HG03196 (cell line): ENCODE results near the gene KAZN.

ENCODE experiments used
- ATAC-seq: cut with Tn5 transposase; IDR thresholded peaks from one replicate; pipeline ENCODE4 v1.9.1; 2021; ENCODE audit not compliant: unreplicated experiment

The KAZN gene

DNA sequence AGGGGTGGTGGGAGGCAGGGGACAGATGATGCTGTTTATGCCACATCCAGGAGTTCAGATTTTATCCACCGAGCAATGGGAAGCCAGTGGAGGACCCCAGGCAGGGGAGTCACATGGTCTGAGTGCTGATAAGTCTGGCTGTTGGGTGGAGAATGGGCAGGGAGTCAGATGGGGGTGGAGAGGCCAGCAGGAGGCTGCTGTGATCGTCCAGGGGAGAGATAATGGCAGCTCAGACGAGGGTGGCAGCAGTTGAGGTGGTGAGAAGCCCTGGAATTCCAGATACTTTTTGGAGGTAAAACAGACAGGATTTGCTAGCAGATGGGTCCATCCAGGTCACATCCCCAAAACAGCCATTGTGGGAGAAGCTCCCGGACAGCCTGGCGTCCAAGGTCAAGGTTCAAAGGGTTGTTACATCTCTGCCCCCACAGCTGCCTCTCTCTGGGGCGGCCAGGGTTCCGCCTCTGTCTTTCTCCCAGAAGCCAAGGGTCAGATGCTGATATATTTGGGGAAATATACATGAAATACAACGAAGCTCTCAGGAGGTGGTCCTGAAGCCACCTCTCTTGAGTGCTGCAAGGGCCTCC lies 303.0 kb downstream of the KAZN start:
- ATAC-seq = no peak

DNA sequence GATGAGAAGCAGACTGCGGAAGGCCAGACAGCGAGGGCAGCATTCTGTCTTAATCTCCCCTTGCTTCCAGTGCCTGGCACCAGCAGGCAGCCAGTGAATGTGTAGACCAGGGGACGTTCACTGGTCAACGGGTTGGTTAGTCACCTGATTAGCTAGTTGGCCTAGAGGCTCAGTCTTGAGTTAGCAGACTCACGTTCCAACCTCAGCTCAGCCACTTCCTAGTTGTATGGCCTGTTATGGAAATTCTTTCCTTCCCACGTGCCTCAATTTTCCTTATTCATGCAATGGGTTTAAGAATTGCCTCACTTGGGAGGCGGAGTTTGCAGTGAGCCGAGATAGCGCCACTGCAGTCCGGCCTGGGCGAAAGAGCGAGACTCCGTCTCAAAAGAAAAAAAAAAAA lies 305.4 kb downstream of the KAZN start:
- ATAC-seq = no peak

DNA sequence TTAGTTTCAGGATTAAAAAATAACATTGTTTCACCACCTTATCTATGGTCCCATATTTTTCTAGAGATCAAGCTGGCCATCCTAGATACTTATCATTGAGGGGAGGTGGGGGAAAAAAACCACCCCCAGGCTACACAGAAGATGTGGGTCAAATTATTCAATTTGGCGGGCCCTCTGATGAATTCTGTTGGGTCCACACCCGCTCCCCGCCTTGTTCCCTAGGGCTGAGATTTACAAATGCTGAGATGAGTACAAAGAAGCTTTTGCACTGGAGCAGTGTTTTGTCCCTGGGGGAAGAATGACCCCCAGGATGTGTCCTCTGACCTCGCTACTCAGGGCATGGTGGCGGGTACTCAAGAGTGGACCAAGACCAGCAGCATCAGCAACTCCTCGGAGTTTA lies 308.2 kb downstream of the KAZN start:
- no peak for ATAC-seq

DNA sequence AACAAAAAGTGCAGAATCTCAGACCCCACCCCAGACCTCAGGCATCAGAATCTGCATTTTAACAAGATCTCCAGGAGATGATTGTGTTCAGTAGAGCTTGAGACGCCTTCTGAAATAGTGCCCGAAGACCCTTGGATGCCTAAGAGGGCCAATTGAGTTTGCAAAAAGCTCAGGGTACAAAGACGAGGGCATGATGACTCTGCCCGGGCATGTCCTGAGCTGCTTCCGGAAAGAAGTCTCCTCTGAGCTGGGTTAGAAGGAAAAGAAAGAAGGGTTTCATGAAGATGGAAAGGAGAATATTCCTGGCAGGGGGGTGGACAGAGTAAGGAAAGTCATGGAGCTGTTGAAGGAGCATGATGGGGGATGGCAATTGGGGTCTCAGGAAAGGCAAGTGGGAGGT lies 308.9 kb downstream of the KAZN start:
- ATAC-seq = no peak

DNA sequence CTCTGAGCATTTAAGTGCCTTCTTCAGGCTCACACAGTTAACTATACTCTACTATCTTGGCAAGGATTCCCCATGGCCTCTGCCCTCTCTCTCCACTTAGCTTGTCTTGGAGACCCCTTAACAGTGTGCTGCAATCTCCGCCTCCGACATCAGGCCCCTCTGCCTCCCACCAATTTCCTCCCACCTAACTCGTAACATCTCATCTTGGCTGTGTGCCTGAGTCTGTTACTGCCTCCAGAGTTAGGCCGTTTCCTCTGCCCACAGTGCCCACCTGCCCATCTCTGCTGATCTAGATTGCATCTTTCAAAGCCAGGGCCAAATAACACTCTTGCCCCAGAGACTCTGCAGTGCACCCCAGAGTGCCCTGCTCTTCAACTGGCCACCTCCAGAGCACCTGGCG lies 310.8 kb downstream of the KAZN start:
- ATAC-seq = no peak

DNA sequence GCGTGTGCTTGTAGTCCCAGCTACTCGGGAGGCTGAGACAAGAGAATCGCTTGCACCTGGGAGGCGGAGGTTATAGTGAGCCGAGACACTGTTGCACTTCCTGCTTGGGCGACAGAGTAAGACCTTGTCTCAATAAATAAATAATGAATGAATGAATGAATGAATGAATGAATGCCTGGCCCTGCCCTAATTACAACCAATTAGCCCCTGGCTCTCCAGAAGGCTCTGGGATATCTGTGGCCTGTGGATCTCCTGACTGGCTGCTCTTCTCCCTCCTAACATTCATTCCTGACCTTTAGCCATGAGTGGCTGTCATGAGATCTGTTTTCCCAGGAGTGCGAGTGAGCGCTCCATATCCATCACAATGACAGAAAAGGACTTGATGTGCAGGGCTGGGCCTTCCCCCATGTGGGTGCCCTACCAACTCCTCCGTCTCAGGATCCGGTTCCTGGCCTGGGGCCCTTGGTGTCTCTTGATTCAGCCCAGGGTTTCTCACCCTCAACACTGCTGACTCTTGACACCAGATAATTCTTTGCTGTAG lies 311.5 kb downstream of the KAZN start:
- ATAC-seq = no peak

DNA sequence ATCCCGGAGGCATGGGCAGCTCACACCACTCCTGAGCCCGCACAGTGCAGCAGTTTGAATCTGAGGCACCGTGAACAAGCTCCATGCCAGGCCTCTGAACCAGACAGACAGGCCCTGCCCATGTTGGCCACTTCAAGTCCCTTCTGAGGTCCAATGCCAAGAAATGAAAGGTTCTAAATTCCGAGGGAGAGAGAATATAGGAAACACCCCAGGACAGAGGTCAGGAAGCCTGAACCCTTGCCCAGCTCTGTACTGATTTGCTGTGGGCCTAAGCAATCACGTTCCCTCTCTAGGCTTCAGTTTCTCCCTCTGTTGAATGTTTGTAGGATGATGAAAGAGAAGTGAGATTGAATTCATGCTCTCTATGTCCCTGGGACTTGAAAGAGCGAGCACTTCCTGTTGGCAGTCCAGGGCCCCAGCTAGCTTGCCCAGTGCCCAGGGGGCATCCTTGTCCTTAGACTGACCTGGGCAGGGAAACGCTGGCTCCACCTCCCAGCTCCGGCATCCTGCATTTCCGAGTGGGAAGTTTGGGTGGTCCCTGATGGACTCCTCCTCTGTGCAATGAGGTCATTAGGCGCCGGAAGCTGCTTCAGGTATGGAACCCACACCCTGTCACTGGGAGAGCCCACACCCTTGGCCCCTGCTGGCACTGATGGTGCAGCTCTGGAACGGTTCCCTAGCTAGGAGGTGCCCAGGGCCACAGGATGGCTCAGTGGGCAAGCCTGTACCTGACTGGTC lies 312.7 kb downstream of the KAZN start:
- no peak for ATAC-seq

DNA sequence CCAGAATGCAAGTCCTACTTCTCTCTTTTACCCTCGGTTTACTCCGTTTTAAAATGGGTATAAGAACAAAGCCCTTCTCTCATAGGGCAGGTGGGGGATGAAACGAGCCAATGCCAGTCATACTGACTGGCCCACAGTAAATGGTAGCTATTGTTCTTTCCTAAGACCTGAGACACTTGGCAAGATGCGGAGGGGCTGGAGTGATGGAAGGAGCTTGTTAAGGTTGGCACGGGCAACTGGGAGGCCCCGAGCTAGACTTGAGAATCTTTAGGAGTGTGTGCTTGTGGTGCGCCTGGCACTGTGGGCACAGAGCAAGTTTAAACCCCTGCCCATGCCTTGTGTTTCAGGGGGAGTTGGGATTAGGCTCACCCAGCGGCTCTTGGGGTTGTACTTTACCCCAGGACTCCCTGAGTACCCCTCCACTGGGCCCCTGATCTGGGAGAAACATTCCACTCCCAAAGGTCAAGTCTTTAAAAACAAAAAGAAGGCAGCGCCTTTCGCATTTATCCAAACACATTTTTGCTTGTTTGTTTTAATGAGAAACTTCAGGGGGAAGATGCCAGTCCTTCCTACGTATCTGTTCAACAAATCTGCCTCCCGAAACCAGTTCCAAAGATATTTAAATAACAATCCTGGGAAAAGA lies 314.5 kb downstream of the KAZN start:
- no peak for ATAC-seq

DNA sequence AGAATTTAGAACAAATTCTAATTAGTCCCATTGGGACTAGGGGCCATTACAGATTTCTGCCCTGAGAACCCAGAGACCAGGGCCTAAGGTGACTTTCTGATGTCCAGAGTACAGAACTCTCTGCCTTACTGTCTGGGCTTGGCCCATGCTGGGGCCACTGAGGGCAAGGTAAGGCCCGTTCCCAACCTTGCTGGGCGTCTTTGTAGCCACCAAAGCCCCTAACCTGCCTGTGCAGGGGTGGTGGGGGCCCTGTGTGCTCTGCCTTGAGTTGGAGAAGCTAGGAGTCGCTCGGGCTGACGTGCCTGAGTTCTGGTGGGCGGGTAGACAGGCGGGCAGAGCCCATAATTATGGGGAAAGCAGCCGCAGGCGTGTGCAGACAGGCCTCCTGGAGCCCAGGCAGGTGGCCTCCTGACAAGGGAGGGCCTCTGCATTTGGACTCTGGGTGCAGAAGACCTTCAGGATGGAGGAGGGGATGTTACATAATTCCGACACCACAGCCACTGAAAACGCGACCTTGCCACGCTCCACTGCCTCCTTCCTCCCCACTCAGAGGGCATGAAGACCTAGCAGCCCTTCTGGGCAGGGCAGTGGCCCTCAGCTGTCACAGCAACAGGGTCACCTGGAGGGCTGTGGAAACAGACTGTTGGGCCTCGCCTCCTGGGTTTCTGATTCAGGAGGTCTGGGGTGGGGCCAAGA lies 315.1 kb downstream of the KAZN start:
- ATAC-seq = no peak

DNA sequence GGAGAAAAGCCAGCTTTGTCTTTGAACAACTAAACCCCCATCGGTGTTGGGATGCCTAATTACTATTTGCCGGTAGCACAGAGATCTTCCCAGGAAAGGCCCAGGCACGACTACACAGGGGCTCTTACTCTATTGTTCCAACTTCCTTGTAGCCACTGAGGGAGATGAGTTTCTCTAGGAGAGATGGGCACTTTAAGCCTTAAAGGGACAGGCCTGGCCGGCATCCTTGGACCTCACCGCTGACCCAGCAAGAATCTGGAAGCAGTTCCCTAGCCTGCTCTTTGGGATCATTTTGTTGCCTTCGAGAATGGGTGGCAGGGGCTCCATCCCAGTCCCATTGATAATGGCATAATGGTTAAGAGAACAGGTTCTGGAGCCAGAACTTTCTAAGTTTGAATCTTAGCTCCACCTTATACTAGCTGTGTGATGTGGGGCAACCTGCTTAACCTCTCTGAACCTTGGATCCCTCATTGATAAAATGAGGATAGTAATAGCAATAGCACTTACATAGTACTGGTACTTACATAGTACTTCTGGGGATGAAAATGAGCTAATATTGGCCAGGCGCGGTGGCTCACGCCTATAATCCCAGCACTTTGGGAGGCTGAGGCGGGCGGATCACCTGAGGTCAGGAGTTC lies 316.0 kb downstream of the KAZN start:
- ATAC-seq = no peak

DNA sequence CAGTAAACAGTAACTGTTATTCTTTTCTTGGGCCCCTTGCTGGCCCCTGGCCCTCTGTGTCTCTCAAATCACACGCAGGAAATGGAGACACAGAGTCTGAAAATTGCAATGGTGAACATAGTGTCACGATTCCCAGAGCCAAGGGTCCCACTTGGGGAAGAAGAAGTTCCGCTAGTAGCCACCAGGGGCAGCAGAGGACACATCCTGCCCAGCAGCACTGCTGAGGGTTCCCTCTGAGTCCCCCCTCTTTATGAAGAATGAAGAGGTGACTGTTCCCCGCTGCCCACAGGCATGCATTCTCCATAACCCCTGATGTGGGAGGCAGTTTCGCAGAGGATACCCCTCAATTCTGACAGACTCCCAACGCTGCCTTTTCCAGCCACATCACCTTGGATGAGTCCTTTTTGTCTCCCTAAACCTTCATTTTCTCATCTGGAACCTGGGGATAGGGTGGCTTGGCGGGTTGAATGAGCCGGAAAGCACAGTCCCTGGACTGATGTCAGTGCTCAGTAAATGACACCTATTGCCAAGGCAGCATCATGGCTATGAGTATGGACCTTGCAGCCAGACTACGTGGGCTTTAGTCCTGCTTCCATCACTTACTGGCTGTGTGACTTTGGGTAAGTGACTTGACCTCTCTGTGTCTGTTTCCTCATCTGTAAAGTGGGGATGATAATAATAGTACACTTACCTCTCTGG lies 317.0 kb downstream of the KAZN start:
- no peak for ATAC-seq

DNA sequence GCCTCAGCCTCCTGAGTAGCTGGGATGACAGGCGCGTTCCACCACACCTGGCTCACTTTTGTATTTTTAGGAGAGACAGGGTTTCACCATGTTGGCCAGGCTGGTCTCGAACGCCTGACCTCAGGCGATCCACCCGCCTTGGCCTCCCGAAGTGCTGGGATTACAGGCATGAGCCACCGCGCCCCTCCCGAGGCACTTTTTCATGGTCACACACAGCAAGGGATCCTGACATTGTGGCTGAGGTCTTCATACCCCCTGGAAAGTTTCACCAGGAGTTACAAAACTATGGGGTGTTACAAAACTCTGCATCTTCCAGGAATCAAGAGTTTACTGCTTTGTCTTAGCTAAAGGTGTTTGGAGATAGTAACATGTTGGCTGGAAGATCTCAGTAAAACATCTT lies 320.8 kb downstream of the KAZN start:
- no peak for ATAC-seq

DNA sequence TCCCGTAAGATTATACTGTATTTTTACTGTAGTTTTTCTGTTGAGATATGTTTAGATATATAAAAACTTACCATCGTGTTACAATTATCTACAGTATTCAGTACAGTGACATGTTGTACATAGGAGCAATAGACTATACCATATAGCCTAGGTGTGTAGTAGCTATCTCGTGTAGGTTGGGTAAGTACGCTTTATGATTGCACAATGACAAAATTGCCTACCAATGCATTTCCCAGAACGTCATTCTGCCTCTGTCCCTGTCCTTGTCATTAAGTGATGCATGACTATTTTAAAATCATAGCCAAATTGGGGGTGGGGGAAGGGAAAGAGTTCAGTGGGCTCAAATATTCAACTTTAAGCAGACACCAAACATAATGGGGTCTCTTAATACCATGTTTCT lies 321.3 kb downstream of the KAZN start:
- ATAC-seq = no peak

DNA sequence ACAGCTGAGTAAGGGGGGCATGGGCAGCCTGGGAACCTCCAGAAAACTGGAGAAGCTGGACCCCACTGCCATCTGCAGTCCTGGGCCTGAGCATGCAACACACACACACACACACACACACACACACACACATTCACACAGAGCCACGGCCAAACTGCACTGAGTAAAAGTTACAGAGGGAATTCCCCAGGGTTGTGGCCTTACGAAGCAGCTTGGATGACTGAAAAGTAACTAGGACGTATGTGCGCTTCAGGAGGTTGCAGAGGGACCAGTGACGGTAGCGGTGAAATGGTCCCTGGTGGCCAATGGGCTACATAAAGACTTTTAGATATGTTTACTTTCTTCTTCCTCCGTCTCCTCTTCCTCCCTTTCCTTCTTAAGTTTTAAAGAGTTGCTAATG lies 322.6 kb downstream of the KAZN start:
- ATAC-seq = no peak

DNA sequence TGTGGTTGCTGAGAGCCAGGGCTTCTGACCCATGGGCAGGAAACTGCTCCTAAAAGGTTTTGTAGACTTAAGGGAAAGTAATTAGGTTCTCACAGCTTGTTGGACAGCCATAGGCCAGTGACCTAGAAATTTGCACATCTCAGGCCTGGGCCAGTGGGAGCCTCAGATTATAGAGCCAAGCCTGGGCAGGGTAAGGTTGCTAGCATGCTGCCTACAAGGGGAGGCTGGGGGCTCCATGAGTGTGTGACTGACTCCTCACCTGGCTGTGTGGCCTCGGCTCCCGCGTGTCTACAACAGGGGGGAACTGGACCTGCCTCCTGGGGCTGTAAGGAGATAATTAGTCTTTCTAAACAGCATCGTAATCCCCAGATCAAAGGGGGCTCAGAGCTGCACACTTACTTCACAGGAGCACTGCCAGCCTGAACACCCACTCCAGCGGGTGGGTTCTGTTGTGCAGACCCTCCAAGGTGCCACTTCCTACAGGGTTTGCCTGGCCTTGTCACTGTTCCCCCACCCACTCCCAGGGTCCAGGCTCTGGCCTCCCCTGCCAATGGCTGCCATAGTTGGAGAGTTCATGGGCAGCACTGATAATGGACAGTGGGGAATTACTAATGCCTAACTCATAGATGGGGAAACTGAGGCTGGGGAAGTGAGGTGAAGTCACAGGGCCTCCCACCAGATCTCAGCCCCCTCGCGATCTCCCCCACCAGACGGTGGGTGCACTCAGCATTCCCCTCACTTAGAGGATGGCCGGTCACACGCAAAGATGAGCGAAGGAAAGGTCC lies 324.6 kb downstream of the KAZN start:
- no peak for ATAC-seq

DNA sequence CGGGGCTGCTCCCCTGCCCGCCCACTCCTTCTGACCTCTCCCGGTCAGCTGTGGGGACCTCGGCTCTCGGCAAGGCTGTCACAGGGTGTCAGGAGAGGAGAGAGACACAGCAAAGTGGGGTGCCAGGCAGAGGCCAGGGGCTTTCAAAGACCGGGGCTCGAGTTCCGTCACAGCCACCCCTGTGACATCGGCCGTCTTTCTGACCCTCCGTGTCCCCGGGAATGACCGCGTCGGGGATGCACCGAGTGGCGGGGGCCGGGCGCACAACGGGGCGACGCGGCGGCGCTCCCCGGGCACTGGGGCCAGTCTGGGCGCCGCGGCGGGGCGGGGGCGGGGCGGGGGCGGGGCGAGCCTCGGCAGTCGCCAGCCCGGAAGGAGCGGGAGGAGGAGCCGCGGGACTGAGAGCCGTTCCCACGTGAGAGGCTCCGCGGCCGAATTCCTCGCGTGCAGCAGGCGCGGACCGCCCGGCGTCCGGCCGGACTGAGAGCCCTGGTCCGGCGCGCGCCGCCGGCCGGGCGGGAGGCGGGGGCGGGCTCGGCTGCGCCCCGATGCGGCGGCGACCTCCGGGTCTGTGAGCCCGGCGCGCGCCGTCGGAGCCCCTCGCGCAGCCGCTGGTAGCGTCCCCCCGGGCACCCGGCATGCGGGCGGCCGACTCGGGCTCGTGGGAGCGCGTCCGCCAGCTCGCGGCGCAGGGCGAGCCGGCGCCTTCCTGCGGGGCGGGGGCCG lies 325.4 kb downstream of the KAZN start:
- no peak for ATAC-seq

DNA sequence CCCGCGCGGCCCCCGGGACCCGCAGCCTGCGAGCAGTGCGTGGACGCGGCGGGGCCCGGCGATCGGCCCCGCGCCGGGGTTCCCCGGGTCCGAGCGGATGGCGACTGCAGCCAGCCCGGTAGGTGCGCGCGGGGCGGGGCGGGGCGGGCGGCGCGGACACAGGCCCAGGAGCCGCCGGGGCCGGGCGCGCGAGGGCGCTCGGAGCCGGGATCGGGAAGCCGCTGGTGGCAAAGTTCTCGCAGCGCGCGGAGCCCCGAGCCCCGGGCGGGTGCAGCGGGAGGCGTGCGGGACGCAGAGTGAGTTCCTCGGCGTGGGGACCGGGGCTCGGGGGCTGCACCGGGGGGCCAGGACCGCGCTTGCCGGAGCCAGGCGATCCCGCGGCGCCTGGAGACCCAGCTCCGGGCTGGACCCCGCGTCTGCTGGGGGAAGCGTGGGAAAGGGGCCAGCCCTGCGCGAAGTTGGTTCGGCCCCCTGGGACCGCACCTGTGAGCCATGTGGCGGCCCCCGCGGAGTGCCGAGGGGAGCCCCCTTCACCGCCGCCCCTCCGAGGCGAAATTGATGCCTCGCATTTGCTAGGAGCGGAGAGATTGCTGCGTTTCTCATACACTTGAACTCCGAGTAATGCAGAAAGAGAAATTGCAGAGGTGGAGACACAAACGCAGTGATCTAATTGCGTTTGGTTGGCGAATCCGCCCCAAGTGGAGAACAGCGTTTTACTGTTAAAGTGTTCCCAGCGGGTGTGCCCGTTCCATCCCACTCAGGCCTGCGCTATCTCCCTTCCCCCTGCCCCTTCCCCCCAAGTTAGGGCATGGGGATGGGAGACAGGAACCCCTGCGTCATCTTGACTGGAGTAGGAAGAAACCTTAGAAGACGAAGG lies 326.2 kb downstream of the KAZN start:
- ATAC-seq = no peak
